Transverse colon (tissue), 4 donors: ENCODE results near the gene RPL38. TPM values are rescaled to one million over a fixed set of nuclear protein-coding genes. Genes with fewer than 3 reads are reported as not detected.

ENCODE experiments used
- DNase-seq: peaks from one replicate; pipeline ENCODE4 v3.0.0-alpha.2; 2019
- H3K27ac ChIP-seq, 4 donors: fragments of 200-600 bp; sonication (generic); 2 replicates each; pipeline ENCODE4 v1.5.1; 2016 to 2018; ENCODE audit warnings: inconsistent platforms in 4 of 4
- H3K27me3 ChIP-seq: fragments of 200-600 bp; sonication (generic); 2 replicates; pipeline ENCODE4 v1.5.1; 2017; ENCODE audit warnings: inconsistent platforms
- H3K36me3 ChIP-seq, 4 donors: fragments of 200-600 bp; sonication (generic); 2 replicates each; pipeline ENCODE4 v1.5.1; 2017 to 2019; ENCODE audit warnings: inconsistent platforms in 4 of 4
- H3K4me1 ChIP-seq, 4 donors: fragments of 200-600 bp; sonication (generic); 2 replicates each; pipeline ENCODE4 v1.5.1; 2017 to 2020; ENCODE audit warnings: inconsistent platforms in 4 of 4
- H3K4me3 ChIP-seq, 4 donors: fragments of 200-600 bp; sonication (generic); 1 replicate in 1 of 4; 2 replicates in 3 of 4; pipeline versions ENCODE4 v1.5.1 to v1.6.1; 2017 to 2019; ENCODE audit warnings: inconsistent platforms in 4 of 4
- H3K9me3 ChIP-seq, 2 donors: fragments of 200-600 bp; sonication (generic); 2 replicates each; pipeline ENCODE4 v1.5.1; 2017 to 2019; ENCODE audit warnings: inconsistent platforms in 2 of 2
- EP300 ChIP-seq: sonication (generic); formaldehyde crosslinking; IDR thresholded peaks from one replicate; pipeline ENCODE4 v1.6.1; 2017; ENCODE audit warnings: antibody characterized with exemption, low read depth
- POLR2A ChIP-seq: fragments of 450-650 bp; IDR thresholded peaks from one replicate; pipeline ENCODE4 v1.6.1; 2016; ENCODE audit warnings: antibody characterized with exemption, mild to moderate bottlenecking, moderate library complexity
- POLR2AphosphoS5 ChIP-seq, 3 donors: sonication (generic); formaldehyde crosslinking; IDR thresholded peaks; one replicate each; pipeline ENCODE4 v1.6.1; 2016; ENCODE audit warnings: antibody characterized with exemption in 3 of 3
- WGBS, 2 donors: methylation state at CpG; one replicate each; pipeline ENCODE4 v1.1.5; 2018; ENCODE audit warnings: low coverage in 1 of 2; 5-methylcytosine and 5-hydroxymethylcytosine counted together
- in situ Hi-C, 4 donors: fragments of 200-750 bp; cut with MboI; loops; one replicate each; pipeline versions ENCODE4 v1.15.0 to v1.15.1; 2017; ENCODE audit warnings: low sequenced_read_pairs in 3 of 4, low pct_ligation_motif_present in 1 of 4, low pct_unique_long_range_greater_than_20kb in 1 of 4
- intact Hi-C: fragments of 100-400 bp; cut with DNase I; formaldehyde crosslinking; loops from one replicate; pipeline ENCODE4 v1.15.1; 2023; ENCODE audit warnings: low total_unique reads
- total RNA-seq, 4 donors: library from RNA; depleted of rRNA; stranded (reverse); fragments of >200 nt; gene quantifications; one replicate each; pipeline ENCODE4 v1.1.0, GENCODE V29; 2016
- TF ChIP-seq, protein P1 (sequence below), 5 experiments: fragments of 200-600 bp in 3 of 5; fragments of 450-650 bp in 2 of 5; sonication (generic) in 3 of 5; IDR thresholded peaks; 1 replicate in 2 of 5; 2 replicates in 3 of 5; pipeline ENCODE4 v1.5.1; 2016 to 2017; ENCODE audit warnings: antibody characterized with exemption in 5 of 5, inconsistent platforms in 3 of 5, mild to moderate bottlenecking in 2 of 5, moderate library complexity in 1 of 5

The RPL38 gene
- total RNA-seq, 4 donors from 2014 or later: 65.1 to 310 (median 203) TPM

DNA sequence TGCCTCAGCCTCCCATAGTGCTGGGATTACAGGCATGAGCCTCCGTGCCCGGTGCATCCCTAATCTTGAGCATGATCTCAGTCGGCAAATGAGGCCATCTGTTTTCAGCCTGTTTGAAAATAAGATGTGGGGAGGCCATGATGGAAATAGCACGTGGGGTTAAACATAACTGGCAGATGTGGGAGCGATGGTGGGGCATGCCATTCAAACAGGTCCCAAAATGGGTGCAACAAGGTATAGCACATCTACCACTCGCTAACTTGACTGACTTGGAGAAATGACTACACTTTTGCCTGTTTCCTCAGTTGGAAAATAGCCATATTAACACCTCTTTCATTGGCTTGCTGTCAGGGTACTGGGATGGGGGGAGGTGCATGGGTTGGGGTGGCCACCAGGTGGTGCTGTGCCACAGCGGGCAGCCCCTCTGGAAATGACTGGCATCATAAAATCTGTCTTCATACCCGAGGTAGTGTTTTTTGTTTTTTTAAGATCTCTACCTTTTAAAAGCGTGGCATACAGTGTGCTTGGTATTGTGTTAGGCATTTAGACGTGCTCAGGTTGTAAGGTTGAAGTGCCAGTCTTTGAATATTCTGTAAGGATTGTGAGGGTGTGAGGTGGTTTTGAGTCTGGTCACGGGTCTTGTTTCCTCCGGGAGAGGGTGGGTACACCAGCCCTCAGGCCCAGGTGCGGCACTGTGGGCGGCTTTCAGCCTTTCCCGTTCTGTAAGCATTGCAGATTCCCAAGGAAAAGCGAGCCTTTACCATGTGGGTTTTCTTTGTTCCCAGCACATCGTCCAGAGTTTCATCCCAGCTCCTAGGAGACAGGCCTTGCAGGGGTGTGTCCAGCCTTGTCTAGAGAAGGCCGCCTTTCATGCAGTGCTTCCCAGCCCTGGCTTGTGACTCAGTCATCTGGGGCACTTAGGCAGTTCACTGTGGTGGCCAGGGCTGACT lies 7.0 kb downstream of the RPL38 start:
- H3K27ac ChIP-seq: no peak overlapping the region

DNA sequence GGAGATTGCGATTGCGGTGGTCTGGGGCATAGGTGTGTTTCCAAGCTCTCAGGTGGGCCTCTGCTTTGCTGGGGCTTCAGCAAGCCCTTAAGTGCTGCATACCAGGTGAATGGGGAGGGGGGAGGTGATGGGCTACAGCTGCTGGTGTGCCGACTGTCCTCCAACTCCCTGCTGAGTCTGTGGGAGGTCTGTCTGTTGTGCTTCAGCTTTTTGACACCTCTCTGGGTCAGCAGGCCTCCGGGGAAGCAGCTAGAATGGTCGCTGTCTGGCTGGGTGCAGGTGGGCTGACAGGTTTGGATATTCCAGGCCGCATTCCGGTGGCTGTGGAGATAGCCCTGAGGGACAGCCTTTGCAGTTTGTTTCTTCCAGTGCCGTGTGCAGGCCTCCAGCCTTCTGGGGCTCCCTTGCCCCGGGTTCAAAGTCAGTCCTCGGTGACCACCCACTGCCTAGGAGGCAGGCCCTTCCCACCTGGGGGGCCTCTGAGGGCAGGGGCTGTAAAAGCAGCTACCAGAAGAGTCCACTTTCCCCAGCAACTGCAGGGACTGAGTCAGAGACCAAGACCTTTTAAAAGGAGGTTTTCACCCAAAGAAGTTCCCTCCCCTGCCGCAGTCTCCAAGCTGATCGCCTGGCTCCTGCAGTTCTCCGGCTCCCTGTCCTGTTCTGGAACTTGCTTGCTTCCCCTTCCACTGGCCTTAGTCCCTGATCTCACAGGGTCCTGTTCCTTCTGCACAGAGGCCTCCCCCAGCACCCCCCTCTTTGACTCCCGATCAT lies 7.8 kb downstream of the RPL38 start:
- TF ChIP-seq POLR2A (no peak), EP300 (no peak), POLR2AphosphoS5 (IDR thresholded peaks at IDR 0.05) (no peak)
- TF ChIP-seq, protein P1, sequence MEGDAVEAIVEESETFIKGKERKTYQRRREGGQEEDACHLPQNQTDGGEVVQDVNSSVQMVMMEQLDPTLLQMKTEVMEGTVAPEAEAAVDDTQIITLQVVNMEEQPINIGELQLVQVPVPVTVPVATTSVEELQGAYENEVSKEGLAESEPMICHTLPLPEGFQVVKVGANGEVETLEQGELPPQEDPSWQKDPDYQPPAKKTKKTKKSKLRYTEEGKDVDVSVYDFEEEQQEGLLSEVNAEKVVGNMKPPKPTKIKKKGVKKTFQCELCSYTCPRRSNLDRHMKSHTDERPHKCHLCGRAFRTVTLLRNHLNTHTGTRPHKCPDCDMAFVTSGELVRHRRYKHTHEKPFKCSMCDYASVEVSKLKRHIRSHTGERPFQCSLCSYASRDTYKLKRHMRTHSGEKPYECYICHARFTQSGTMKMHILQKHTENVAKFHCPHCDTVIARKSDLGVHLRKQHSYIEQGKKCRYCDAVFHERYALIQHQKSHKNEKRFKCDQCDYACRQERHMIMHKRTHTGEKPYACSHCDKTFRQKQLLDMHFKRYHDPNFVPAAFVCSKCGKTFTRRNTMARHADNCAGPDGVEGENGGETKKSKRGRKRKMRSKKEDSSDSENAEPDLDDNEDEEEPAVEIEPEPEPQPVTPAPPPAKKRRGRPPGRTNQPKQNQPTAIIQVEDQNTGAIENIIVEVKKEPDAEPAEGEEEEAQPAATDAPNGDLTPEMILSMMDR (IDR thresholded peaks at IDR 0.05): no peak
- H3K4me3 ChIP-seq: peak overlapping the region in 1 of 4 donors; percentile 59
- intact Hi-C loops (loop anchor here (10.0 kb wide), 1 partner anchor 233 kb away; no protein-coding TSS in a partner anchor), in situ Hi-C loops (loop anchor here in 2 of 4 donors (25.0 kb wide), 1 partner anchor 151 kb away; the partner anchor contains the start of genes BTBD17 (in 2 of the 2) and GPR142 (in 2 of the 2))
- 77% methylated on average over 14 of the region's 14 CpGs; no CpG with 5 or more reads in 1 of the 2 donors for WGBS, 2 donors
- H3K27me3 ChIP-seq: peaks cover 10% of the 10 kb centered on the region
- peaks cover 0 to 7% (median 2%) of the 10 kb centered on the region in 4 donors for H3K36me3 ChIP-seq
- H3K9me3 ChIP-seq: no peaks in the 10 kb centered on the region
- H3K27ac ChIP-seq: peak overlapping the region in 3 of 4 donors; percentile 77 to 87 (median 78)
- no peak for DNase-seq
- peaks cover 21 to 59% (median 48%) of the 10 kb centered on the region in 4 donors for H3K4me1 ChIP-seq

More for the DNA sequence above, 7.0 kb downstream of the RPL38 start:
- Histone ChIP-seq H3K4me1 (peaks cover 24 to 68% (median 52%) of the 10 kb centered on the region in 4 donors), H3K9me3 (no peaks in the 10 kb centered on the region), H3K36me3 (peaks cover 0 to 7% (median 2%) of the 10 kb centered on the region in 4 donors), H3K4me3 (no peak overlapping the region), H3K27me3 (peaks cover 10% of the 10 kb centered on the region)
- in situ Hi-C loops: loop anchor here in 2 of 4 donors (25.0 kb wide), 1 partner anchor 152 kb away; the partner anchor contains the start of genes BTBD17 (in 2 of the 2) and GPR142 (in 2 of the 2)
- intact Hi-C loops: loop anchor here (10.0 kb wide), 1 partner anchor 234 kb away; no protein-coding TSS in a partner anchor
- DNase-seq: peak; percentile 72
- no peak for TF ChIP-seq POLR2A
- TF ChIP-seq, protein P1 (IDR thresholded peaks at IDR 0.05): peak; percentile 90 to 96 (median 94)
- no peak for TF ChIP-seq POLR2AphosphoS5 (IDR thresholded peaks at IDR 0.05)
- 50% methylated on average over 18 of the region's 18 CpGs; no CpG with 5 or more reads in 1 of the 2 donors for WGBS, 2 donors

DNA sequence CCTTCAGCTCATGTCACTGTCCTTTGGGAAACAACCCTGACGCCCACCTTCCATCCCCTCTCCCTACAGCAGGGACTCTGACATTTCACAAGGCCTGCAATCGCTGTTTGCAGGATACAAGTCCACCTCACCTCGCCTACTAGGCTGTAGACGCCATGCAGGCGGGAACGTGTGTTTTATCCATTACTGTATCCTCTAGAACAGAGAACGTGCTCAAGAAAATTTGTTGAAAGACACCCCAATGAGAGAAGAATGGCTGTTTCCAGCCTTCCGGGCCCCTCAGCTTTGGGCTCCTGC lies 8.4 kb downstream of the RPL38 start:
- in situ Hi-C loops: loop anchor here in 2 of 4 donors (25.0 kb wide), 1 partner anchor 150 kb away; the partner anchor contains the start of genes BTBD17 (in 2 of the 2) and GPR142 (in 2 of the 2)
- no peak for DNase-seq

More for the DNA sequence above, 8.4 kb downstream of the RPL38 start:
- Histone ChIP-seq H3K9me3 (no peaks in the 10 kb centered on the region), H3K27ac (peak overlapping the region; percentile 75 to 87 (median 78)), H3K4me3 (peak overlapping the region in 3 of 4 donors; percentile 36 to 59 (median 48)), H3K4me1 (peaks cover 21 to 56% (median 47%) of the 10 kb centered on the region in 4 donors), H3K27me3 (peaks cover 10% of the 10 kb centered on the region), H3K36me3 (peaks cover 0 to 7% (median 2%) of the 10 kb centered on the region in 4 donors)
- WGBS, 2 donors: 63% methylated on average over 8 of the region's 8 CpGs; no CpG with 5 or more reads in 1 of the 2 donors
- TF ChIP-seq POLR2A: no peak
- no peak for TF ChIP-seq EP300
- no peak for TF ChIP-seq POLR2AphosphoS5 (IDR thresholded peaks at IDR 0.05)
- TF ChIP-seq, protein P1 (IDR thresholded peaks at IDR 0.05): no peak
- intact Hi-C loops: loop anchor here (10.0 kb wide), 1 partner anchor 233 kb away; no protein-coding TSS in a partner anchor
